Activated CD4-positive, alpha-beta T cell treated with anti-CD3 and anti-CD28 coated beads for 1 hour (primary cell): ENCODE measurements around the gene CPNE7.
A peak's percentile ranks its signal among the peaks of the same experiment; 100 is the strongest.
"Not testable (repeated sequence)": the region's sequence is repeated elsewhere in the genome, so short reads cannot be mapped to it uniquely, and the experiment has no call there.

Experiments used
- DNase-seq: peaks from one replicate; pipeline ENCODE4 v3.0.0-alpha.2; 2020

Gene CPNE7

GRCh38 chr16:89584768-89585549, 9.4 kb downstream of the CPNE7 start:
- DNase-seq = no peak

- DNase-seq = no peak
These were observed 10.7 kb downstream of the CPNE7 start for GRCh38 chr16:89586218-89586617.

DNA sequence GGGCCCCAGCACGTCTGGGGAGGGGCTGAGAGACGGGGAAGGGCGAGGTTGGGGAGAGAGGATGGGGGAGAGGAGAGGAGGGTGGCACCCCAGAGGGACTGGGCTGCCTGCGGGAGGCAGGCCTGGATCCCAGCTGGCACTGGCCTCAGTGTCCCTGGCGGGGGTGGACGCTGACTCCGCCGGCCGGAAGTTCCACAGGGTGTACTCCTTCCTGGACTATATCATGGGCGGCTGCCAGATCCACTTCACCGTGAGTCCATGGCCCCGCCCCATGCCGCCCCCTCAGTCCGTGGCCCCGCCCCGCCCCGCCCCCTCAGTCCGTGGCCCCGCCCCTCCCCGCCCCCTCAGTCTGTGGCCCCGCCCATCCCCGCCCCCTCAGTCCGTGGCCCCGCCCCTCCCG, 11.3 kb downstream of the CPNE7 start:
- no peak for DNase-seq

GRCh38 chr16:89587676-89588075, 12.1 kb downstream of the CPNE7 start:
- DNase-seq = not testable (repeated sequence)

- DNase-seq = no peak
These were observed 13.0 kb downstream of the CPNE7 start for GRCh38 chr16:89588413-89589109.

- DNase-seq = no peak
These were observed 13.8 kb downstream of the CPNE7 start for GRCh38 chr16:89589241-89589926.

DNA sequence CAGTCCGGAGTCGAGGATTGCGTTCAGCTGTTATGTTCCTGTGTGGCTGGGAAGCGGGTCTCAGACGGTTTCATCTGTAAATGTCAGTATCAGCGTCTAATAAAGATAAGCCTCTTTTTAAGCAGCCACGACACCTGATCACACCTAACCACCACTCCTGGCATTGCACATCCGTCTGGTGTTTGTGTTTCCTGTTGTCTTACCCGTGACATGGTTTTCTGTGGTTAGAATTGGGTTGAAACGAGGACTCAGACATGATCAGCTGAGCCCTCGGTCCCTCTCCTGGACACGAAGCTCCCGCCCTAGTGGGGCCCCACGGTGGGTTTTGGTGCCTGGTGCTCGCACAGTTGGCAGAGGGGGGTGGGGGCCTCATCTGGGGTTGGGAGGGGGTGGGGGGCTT, 18.3 kb downstream of the CPNE7 start:
- DNase-seq = no peak

DNA sequence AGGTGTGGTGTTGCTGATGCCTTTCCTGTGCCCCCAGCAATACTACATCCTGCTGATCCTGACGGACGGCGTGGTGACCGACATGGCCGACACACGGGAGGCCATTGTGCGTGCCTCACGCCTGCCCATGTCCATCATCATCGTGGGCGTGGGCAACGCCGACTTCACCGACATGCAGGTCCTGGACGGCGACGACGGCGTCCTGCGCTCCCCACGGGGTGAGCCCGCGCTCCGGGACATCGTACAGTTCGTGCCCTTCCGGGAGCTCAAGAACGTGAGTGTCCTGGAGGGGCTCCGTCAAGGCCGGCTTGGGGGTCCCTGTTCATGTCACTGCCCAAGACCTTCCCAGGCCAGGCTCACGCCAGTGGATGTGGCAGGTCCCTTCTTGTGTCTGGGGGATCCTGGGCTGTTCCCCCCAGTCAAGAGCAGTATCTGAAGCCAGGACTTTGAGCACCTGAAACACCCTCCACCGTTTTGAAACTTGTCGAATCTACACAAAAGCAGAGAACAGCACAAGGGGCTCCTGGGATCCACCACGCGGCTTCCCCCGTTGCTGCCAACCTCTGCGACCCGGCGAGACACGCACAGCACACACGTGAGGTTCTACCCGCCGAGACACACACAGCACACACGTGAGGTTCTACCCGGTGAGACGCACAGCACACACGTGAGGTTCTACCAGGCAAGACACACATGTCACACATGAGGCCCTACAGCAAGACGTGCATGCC, 19.9 kb downstream of the CPNE7 start:
- DNase-seq = no peak

GRCh38 chr16:89596061-89596689, 20.6 kb downstream of the CPNE7 start:
- no peak for DNase-seq

GRCh38 chr16:89596957-89597649, 21.5 kb downstream of the CPNE7 start:
- no peak for DNase-seq

- no peak for DNase-seq
These were observed 22.6 kb downstream of the CPNE7 start for GRCh38 chr16:89598199-89598598.

DNA sequence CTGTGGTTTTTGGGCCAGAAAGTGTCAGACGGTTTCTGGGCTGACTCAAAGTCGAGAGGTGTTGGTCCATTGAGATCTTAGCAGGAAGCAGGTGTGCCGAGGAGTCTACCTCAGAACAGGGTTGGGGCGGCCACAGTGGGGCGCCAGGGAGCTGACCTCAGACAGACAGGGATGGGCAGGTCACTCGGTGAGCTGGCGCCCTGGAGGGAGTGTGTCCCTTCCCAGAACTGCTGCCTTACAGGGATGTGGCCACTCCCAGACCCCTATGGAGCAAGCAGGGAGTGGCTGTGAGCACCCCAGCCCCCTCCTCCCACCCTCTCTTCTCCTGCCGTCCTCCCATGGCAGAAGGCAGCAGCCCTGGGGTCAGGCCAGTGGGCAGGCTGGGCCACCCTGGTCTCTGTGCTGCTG, 23.9 kb downstream of the CPNE7 start:
- no peak for DNase-seq

DNA sequence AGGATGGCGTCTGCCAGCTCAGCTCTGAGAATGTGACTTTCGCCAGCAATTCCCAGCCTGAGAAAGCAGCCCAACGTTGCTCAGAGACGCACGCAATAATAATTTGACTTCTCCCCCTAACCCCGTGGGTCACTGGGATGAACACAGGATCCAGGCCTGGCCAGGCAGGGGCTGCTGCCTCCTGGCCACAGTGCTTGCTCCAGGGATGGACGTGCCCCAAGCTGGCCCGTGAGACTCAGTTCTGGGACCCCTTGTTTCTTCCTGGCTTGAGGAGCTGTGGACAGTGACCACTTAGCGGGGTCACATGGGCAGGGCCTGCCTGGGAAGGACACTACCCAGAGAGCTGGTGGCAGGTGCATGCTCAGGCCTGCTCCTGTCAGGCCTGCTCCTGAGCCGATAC, 24.3 kb downstream of the CPNE7 start:
- DNase-seq = no peak

DNA sequence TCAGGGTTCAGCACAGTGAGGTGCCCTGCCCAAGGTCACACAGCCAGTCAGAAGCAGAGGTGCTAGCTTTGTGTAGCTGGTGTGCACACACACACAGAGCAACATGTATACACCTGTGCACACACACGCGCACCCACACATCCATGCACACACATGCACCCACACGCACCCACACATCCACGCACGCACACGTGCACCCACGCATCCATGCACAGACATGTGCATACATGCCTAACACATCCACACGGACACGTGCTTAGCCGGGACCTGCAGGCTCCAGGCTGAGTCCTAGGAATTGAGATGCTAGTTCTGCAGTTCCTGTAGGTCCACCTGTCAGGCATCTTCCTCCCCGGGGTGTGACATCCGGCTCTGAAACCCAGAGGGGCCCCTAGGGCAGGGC, 24.9 kb downstream of the CPNE7 start:
- DNase-seq = no peak

GRCh38 chr16:89600956-89601355, 25.4 kb downstream of the CPNE7 start:
- DNase-seq = no peak

GRCh38 chr16:89601906-89602272, 26.3 kb downstream of the CPNE7 start:
- no peak for DNase-seq

- peak; percentile 46 for DNase-seq
These were observed 26.9 kb downstream of the CPNE7 start for GRCh38 chr16:89602273-89602951.

- DNase-seq = no peak
These were observed 27.5 kb downstream of the CPNE7 start for GRCh38 chr16:89602952-89603590.

- no peak for DNase-seq
These were observed 29.2 kb downstream of the CPNE7 start for GRCh38 chr16:89604764-89605163.

- DNase-seq = no peak
These were observed 29.8 kb downstream of the CPNE7 start for GRCh38 chr16:89605186-89605970.
